Renal cortex interstitium (tissue), 15 donors: ENCODE data around the gene FOXF2. TPM values are rescaled to one million over a fixed set of nuclear protein-coding genes. Genes with fewer than 3 reads are reported as not detected.
"Not testable (repeated sequence)": the region's sequence is repeated elsewhere in the genome, so short reads cannot be mapped to it uniquely, and the experiment has no call there.

ENCODE experiments used
- DNase-seq, 11 donors: peaks; one replicate each; pipeline ENCODE4 v3.0.0-alpha.2; 2013; ENCODE audit warnings: low read depth in 9 of 11, low spot score in 4 of 11; ENCODE audit errors: extremely low read depth in 1 of 11
- long read RNA-seq, 16 experiments: transcript quantifications; one replicate each; lab custom pipeline, GENCODE V29; 2026
- polyA plus RNA-seq, 3 donors: library from polyadenylated mRNA; unstranded; fragments of 120-200 nt; gene quantifications; one replicate each; pipeline ENCODE4 v1.2.1, GENCODE V29; 2013; ENCODE audit not compliant: insufficient read length in 3 of 3

The FOXF2 gene
- polyA plus RNA-seq = under 1 TPM; 0.12 to 0.24 (median 0.14) TPM
- long read RNA-seq, donor 1 = 0 reads
- long read RNA-seq, donor 2 = 0 reads
- long read RNA-seq, donor 3 = 0 reads
- long read RNA-seq, donor 4 = 0 reads
- long read RNA-seq, donor 5 = 0 reads
- long read RNA-seq, donor 6 = 0 reads
- long read RNA-seq, donor 7, partial matches to known transcripts = 0 of 1 reads
- long read RNA-seq, donor 7, other reads (novel, unspliced or antisense) = 0 of 1 reads
- long read RNA-seq, donor 8 = 0 reads
- long read RNA-seq, donor 9 = 0 reads
- long read RNA-seq, donor 10 = 0 reads
- long read RNA-seq, donor 11 = 0 reads
- long read RNA-seq, donor 12 = 0 reads
- long read RNA-seq, donor 13 = 0 reads
- long read RNA-seq, donor 14 = 0 reads
- long read RNA-seq, donor 15 = 0 reads
- long read RNA-seq, donor 16, partial matches to known transcripts = 0 of 1 reads
- long read RNA-seq, donor 16, other reads (novel, unspliced or antisense) = 0 of 1 reads

DNA sequence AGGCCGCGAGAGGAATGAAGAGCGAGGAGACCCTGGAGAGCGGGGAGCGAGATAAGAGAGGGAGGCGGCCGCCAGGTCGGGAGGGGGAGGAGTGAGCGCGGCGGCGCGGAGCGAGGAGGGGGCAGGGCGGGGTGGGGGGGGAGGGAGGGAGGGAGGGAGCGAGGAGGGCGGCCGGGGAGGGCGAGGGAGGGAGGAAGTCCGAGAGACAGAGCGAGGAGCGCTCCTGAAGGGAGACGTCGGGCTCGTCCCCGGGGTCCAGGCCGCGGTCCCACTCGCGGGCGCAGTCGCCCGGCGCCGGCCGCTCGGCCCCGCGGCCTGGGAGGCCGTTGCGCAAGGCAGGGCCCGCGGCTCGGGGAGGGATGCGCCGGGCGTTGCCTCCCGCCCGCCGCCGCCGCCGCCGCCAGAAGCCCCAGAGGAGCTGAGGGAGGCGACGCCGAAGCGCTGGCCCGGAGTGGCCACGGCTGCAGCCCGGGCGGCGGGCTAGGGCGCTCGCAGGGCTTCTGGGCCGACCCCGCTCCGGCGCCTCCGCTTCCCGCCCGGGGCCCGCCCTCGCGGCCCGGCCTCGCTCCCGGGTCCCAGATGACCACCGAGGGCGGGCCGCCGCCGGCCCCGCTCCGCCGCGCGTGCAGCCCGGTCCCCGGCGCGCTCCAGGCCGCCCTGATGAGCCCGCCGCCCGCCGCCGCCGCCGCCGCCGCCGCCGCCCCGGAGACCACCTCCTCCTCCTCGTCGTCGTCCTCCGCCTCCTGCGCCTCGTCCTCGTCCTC is at the start of gene FOXF2:
TSS of gene FOXF2 (plus strand) at position 208 of the 764 bp plus-strand sequence. CDS start at position 580, 372 bp downstream.
- DNase-seq = no peak

DNA sequence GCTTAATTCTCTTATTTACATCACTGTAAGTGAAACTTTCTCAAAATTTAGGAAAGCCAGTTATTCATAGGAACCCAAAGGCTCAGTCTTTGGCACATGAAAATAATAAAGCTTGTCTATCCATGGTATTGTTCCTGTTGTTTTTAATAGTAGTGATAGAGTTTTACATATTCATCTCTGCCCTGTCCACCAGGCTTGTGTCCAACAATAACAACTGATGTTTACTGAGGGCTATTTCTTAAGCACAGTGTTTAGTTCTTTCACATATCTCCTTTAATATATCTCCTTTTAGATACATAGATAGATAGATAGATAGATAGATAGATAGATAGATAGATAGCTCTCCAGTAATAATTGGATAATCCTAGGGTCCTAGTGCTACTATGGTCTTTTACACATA is 43.3 kb upstream of the FOXF2 start:
- DNase-seq = no peak

DNA sequence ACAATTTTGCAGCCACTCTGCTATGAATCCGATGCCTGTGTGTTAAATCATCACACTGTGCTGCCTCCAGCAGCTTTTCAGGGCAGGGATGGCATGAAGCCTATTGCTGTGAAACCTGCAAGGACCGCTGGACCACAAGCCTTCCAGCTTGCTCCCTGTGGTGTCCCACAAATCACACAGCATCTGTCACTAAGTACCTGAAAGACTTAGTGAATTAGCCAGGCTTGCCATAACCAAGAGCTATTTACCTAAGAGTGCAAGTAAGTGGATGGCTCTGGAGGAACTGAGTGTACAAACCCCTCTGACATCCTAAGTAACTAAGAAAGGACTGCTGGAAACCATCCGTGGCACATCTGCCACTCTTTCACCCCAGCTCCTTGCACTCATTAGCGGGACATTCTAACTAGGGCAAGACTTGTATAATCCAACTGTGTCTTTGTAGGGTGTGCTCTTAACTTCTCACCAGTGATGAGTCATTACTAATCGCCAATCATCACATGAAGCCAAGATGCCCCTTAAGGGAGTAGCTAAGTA is 42.8 kb upstream of the FOXF2 start:
- no peak for DNase-seq

DNA sequence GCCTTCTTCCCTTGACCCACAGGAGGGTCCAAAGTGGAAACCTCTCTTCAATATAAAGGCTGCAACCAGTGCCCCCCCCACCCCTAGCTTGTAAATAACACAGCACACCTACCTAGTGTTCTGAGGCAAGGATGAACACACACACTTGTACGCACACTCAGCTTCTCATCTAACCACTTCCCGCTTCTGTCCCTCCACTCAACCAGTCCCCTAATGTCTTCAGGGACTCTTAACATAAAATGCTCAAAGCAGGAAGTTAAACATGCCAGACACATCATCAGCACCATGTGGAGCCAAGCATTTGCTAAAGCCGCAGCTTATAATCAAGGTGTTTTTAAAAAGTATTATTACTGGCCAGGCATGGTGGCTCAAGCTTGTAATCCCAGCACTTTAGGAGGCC is 42.2 kb upstream of the FOXF2 start:
- no peak for DNase-seq

DNA sequence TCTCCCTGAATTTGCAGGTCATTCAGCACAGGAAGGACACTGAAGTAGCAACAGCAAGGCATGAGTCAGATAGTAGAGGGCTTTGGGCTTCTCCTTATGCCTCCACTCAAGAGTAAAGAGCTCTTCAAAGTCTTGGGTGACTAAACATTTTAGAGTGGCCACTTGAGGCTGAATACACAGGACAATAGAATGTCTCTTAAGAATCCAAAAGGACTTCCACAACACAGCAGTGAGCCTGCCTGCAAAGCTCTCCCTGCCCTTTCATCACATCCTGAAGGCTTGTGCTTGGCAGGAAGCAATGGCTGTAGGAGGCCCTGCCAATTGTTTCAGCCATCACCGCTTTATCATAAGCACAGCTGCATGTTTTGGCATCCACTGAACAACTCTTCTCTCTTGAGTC is 40.7 kb upstream of the FOXF2 start:
- no peak for DNase-seq

DNA sequence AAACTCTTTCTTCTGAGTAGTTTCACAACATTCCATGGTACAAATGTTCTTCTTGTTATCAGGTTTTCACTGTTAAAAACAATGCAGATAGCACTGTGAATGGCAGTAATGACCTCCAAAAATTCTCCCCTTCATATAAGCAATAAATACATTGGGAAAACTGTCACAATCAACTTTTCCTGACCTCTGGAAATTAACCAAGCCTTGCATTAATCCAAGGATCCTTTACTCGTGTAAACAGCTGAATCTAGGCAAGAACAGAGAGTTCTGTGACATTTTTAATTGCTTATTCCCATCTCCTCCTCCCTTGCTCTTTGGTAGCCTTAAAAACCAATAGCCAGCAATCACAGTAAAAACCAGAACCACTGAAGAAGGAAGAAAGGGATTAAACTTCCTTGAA is 39.7 kb upstream of the FOXF2 start:
- DNase-seq = no peak

DNA sequence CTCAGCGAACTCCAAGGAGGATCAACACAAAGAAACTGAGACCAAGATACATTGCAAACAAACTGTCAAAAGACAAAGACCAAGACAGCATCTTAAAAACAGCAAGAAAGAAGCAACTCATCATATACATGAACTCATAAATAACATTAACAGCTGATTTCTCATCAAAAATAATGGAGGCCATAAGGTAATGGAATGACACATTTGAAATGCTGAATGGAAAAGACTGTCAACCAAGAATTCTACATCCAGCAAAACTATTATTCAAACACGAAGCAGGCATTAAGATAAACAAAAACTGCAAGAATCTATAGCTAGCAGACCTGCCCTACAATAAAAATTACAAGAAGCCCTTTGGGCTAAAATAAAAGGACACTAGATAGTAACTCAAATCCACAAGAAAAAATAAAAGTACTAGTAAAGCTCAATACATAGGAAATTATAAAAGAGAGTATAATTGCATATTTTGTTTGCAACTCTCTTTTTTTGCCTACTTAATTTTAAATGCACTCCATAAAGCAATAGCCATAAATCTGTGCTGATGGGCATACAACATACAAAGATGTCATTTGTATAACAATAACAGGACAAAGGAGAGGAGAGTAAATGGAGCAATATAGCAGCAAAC is 37.9 kb upstream of the FOXF2 start:
- no peak for DNase-seq

DNA sequence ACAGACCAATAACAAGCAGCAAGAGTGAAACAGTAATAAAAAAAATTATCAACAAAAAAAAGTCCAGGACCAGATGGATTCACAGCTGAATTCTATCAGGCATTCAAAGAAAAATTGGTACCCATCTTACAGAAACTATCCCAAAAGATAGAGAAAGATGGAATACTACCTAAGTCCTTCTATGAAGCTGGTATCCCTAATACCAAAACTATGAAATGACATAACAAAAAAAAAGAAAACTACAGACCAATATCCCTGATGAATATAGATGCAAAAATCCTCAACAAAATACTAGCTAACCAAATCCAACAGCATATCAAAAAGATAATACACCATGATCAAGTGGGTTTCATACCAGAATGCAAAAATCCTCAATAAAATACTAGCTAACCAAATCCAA is 34.3 kb upstream of the FOXF2 start:
- DNase-seq = not testable (repeated sequence)

DNA sequence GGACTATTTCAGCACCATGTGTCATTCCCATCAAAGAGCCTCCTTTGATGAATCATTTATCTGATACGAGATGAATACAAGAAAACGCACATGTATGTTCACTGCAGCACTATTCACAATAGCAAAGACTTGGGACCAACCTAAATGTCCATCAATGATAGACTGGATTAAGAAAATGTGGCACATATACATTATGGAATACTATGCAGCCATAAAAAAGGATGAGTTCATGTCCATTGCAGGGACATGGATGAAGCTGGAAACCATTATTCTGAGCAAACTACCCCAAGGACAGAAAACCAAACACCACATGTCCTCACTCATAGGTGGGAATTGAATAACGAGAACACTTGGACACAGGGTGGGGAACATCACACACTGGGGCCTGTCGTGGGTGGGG is 27.7 kb upstream of the FOXF2 start:
- not testable (repeated sequence) for DNase-seq

DNA sequence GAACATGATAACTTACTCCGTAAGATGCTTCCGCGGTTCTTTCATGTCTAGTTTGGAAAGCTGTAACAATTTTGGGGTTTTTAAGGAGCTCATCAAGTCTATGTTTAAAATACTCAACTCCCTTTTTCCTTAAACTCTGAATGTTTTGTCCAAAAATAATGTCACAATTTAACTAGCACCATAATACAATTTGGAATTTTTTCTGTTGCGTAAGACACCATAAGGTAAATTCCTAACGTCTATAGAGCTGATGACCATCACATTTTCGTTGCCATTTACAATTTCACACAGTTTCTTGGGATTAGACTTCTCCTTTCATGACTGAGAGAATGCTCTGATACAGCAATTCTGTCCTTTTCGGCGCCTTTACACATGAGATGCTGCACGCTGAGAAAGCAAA is 26.7 kb upstream of the FOXF2 start:
- no peak for DNase-seq

DNA sequence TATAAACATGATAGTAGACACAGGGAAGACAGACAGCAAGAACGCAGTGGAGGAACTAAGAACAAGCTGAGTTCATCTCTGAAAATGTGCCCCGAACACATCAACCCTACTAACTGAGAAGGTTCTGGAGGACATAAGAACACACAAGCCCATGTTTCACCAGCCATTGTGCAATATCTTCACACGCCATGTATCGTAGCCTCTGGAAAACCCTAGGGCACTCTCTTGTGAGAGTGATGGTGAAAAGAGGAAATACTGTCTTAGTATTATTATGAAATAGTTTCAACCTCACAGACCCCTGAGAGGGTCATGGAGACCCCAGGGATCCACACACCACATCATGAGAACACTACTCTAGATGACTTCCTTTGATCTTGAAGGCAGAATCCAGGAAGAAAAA is 26.1 kb upstream of the FOXF2 start:
- DNase-seq = no peak

DNA sequence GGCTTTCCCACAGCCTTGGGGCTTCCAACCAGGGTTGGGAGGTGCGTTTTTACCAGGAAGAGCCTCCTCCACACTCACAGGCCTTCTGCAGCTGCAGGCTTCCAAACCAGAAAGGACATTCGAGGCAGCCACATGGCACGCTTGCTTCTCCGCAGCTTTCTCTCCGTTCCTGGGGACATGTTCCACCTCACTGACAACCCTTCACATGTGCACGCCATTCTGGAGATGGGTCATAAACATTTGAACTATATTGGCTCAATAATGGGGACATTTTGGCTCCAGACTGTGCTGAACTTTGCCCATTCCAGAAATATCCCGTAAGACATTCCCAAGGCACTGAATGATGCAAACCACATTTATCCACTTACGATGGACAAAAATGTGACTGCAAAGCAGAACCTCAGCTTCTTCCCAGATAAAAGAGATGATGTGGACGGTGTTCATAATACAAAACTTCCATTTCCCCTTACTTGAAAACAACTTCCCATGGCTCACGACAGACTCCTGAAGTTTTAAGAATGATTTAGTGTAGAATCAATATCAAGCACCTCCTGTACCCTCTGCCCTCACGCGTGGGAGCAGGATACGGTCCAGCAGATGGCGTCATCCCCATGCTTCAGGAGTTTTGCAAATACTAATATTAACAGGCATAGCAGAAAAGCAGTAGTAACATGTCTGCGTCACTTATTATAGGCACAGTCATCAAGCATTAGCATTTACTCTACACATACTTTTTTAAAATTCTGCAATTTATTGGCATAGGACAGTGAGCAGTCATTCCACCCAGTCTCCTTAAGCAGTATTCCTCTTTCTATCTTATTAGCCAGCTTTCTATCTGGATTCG is 25.4 kb upstream of the FOXF2 start:
- no peak for DNase-seq

DNA sequence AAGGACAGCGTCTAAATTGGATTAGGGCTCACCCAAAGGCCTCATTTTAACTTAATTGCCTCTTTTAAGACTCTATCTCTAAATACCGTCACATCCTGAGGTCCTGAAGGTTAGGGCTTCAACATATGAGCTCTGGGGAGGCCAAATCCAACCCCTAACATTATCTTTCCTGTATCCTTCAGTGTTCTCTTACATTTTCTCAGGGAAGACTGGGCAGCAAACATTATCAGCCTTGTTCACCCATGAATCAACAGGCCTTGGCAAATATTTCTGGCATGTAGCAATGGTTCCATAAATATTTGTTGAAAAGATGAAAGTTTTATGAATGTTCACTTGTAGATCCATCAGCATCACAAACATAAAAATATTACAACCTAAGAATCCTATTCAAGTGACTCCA is 24.6 kb upstream of the FOXF2 start:
- no peak for DNase-seq

DNA sequence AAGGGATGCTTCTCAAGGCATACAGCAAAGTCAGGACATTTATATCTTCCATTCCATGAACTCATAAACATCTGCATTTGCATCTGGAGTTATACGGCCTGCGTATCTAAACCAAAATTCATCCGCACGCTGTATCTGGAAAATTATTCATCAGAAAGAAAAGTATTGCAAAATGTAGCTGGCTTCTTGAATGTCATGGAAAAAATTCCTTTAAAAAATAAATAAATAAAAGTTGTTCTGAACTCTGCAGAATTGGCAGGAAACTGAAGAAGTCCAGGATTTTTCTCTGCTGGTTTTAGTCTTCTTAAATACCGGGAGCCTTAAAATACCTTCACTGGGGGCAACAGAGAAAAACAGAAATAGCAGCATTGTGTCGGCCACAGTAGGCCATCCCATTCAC is 23.7 kb upstream of the FOXF2 start:
- no peak for DNase-seq

DNA sequence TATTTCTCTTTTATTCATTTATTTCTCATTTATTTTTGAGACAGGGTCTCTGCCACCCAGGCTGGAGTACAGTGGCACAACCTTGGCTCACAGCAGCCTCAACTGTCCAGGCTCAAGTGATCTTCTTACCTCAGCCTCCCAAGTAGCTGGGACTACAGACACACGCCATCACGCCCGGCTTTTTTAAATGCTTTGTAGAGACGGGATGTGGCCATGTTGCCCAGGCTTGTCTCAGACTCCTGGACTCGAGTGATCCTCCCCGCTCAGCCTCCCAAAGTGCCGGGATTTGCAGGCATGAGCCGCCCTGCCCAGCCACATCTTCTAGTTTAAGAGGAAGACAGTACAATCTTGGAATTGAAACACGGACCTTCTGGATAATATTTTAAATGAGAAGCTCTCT is 21.6 kb upstream of the FOXF2 start:
- DNase-seq = no peak

DNA sequence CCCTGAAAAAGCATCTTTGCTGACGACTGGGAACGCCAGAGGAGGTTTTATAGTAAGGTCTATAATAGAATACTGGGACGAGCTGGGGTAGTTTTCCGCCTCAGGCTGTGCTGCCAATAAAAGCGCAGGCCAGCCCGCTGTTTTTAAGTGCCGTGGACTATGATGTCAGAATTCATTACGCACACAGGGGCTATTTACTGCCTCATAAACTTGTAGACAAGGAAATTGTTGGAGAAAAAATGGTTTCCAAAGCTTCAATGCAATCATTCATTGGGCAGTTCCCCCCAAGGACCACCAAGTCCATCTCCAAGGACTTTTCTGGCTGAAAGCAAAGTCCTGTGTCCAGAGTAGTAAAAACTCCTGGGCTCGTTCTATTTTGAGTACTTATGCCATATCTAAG is 20.4 kb upstream of the FOXF2 start:
- DNase-seq = no peak

DNA sequence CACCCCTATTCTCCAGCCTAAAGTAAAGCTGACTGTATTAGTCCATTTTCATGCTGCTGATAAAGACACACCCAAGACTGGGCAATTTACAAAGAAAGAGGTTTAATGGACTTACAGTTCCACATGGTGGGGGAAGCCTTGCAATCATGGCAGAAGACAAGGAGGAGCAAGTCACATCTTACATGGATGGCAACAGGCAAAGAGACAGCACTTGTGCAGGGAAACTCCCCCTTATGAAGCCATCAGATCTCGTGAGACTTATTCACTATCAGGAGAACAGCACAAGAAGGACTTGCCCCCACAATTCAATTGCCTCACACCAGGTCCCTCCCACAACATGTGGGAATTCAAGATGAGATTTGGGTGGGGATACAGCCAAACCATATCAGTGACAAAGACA is 19.7 kb upstream of the FOXF2 start:
- not testable (repeated sequence) for DNase-seq

DNA sequence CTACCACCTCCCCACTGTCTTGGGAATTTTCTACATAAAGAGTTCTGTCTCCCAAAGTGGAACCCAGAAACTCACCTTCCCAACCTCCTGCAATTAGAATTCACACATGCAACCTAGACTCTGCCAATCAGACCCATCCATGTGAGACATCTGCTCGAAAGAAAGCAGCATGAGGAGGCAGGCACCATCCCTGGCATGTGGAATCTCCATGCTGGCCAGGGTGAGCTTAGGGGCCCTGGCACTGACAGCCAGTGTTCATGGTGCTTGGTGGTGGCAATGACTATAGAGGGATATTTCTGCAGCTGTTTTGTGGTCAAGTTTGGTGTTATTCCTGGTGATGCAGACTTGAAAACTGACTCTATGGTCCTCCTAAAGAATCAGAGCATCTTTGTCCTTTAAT is 17.4 kb upstream of the FOXF2 start:
- no peak for DNase-seq

DNA sequence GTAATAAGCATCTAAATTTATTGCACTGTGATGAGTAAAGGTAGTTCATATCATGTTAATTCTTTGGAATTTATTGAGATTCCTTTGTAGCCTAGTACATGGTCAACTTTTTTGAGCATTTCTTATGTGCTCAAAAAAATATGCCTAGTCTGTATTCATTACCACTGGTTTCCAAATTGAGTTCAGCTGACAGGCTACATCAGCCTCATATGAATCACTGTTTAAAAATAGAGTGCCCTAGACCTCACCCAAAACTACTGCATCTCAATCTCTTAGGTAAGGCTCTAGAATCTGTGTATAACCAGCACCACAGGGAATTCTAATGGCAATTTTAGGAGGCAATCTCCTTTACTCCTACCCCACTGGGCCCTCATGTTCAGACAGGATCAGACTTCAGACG is 16.7 kb upstream of the FOXF2 start:
- DNase-seq = no peak
